NB4 (cell line): Measurements from ENCODE around the gene IQCK.

ENCODE experiments used
- DNase-seq: peaks from one replicate; pipeline ENCODE4 v3.0.0; 2010; ENCODE audit warnings: low read depth
- H3K4me3 ChIP-seq: one replicate; pipeline ENCODE4 v1.5.1; 2011; ENCODE audit warnings: mild to moderate bottlenecking, low read depth, low read length, moderate library complexity
- CTCF ChIP-seq: IDR thresholded peaks from one replicate; pipeline ENCODE4 v1.5.1; 2012; ENCODE audit warnings: low read depth, low read length
- MAX ChIP-seq: IDR thresholded peaks from 2 replicates; pipeline ENCODE4 v1.6.1; 2011; ENCODE audit warnings: low read depth, low read length
- MYC ChIP-seq: IDR thresholded peaks from 2 replicates; pipeline ENCODE4 v1.6.1; 2011; ENCODE audit warnings: low read depth, low read length
- POLR2A ChIP-seq: IDR thresholded peaks from 2 replicates; pipeline ENCODE4 v1.6.1; 2011; ENCODE audit warnings: mild to moderate bottlenecking; ENCODE audit not compliant: insufficient read length; ENCODE audit errors: extremely low read depth

Gene IQCK

GRCh38 chr16:19835196-19835595, 117.1 kb downstream of the IQCK start:
- TF ChIP-seq POLR2A (no peak), MYC (no peak), CTCF (no peak), MAX (no peak)
- DNase-seq = no peak
- H3K4me3 ChIP-seq = no peak overlapping the region

GRCh38 chr16:19835968-19836421, 117.9 kb downstream of the IQCK start:
- DNase-seq = no peak

GRCh38 chr16:19837331-19837980, 119.4 kb downstream of the IQCK start:
- no peak for TF ChIP-seq MYC

More at GRCh38 chr16:19835968-19836421, 117.9 kb downstream of the IQCK start:
- H3K4me3 ChIP-seq = no peak overlapping the region
- TF ChIP-seq CTCF (no peak), MYC (no peak), MAX (no peak), POLR2A (no peak)

GRCh38 chr16:19837984-19838707, 120.1 kb downstream of the IQCK start:
- TF ChIP-seq MAX (no peak), MYC (no peak), POLR2A (no peak), CTCF (no peak)
- no peak overlapping the region for H3K4me3 ChIP-seq
- DNase-seq = no peak

More at GRCh38 chr16:19837331-19837980, 119.4 kb downstream of the IQCK start:
- H3K4me3 ChIP-seq = no peak overlapping the region
- no peak for DNase-seq

GRCh38 chr16:19840524-19841110, 122.5 kb downstream of the IQCK start:
- no peak for DNase-seq
- TF ChIP-seq CTCF (no peak), MAX (no peak), POLR2A (no peak), MYC (no peak)
- H3K4me3 ChIP-seq = no peak overlapping the region

- no peak for DNase-seq
- TF ChIP-seq CTCF = no peak
- TF ChIP-seq MAX = no peak
- TF ChIP-seq POLR2A = no peak
- no peak for TF ChIP-seq MYC
- no peak overlapping the region for H3K4me3 ChIP-seq
These were observed 123.1 kb downstream of the IQCK start for GRCh38 chr16:19841184-19841583.
